IMR-90 (cell line): Measurements from ENCODE around the gene GPC4.

ENCODE experiments used
- BHLHE40 ChIP-seq: fragments of 150-350 bp; IDR thresholded peaks from 2 replicates; pipeline ENCODE4 v1.6.1; 2016; ENCODE audit warnings: mild to moderate bottlenecking, low read depth, low read length
- POLR2A ChIP-seq: IDR thresholded peaks from 2 replicates; pipeline ENCODE4 v1.6.1; 2012; ENCODE audit warnings: mild to moderate bottlenecking, low read depth, low read length
- TF ChIP-seq, protein P1 (sequence below): conservative IDR thresholded peaks from 2 replicates; pipeline ENCODE4 v1.5.1; 2012; ENCODE audit warnings: mild to moderate bottlenecking, low read depth, low read length, improper control_type of control experiment

DNA sequence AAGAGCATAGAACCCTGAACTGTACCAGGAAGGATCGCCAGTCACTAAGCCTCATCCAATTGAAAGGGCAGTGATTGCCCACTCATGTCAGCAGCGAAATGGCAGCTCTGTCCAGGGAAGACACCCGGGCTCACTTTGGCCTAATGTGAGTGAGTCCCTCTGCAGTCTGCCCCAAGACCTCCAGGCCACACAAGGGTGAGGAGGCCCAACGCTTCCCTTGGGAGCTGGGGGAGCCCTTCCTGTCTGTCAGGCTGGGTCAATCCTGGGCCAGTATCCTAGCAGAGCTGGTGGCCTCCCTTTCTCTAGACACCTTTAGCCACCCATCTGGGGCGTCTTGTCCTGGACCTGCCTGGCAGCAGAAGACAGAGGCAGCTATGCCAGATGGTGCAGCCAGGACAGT lies 39.6 kb upstream of the GPC4 start:
- TF ChIP-seq BHLHE40 = no peak
- TF ChIP-seq, protein P1, sequence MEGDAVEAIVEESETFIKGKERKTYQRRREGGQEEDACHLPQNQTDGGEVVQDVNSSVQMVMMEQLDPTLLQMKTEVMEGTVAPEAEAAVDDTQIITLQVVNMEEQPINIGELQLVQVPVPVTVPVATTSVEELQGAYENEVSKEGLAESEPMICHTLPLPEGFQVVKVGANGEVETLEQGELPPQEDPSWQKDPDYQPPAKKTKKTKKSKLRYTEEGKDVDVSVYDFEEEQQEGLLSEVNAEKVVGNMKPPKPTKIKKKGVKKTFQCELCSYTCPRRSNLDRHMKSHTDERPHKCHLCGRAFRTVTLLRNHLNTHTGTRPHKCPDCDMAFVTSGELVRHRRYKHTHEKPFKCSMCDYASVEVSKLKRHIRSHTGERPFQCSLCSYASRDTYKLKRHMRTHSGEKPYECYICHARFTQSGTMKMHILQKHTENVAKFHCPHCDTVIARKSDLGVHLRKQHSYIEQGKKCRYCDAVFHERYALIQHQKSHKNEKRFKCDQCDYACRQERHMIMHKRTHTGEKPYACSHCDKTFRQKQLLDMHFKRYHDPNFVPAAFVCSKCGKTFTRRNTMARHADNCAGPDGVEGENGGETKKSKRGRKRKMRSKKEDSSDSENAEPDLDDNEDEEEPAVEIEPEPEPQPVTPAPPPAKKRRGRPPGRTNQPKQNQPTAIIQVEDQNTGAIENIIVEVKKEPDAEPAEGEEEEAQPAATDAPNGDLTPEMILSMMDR = no peak
- TF ChIP-seq POLR2A = no peak
